ENCODE measurements around the gene FCGBP.
"Not testable (repeated sequence)": the region's sequence is repeated elsewhere in the genome, so short reads cannot be mapped to it uniquely, and the experiment has no call there.

FCGBP gene

GRCh38 chr19:39890755-39891551 lies 43.5 kb downstream of the FCGBP start:
- no peak for DNase-seq (ENCODE audit: low read depth)

GRCh38 chr19:39889872-39890754 lies 44.3 kb downstream of the FCGBP start:
- DNase-seq (ENCODE audit: low read depth) = not testable (repeated sequence)

DNA sequence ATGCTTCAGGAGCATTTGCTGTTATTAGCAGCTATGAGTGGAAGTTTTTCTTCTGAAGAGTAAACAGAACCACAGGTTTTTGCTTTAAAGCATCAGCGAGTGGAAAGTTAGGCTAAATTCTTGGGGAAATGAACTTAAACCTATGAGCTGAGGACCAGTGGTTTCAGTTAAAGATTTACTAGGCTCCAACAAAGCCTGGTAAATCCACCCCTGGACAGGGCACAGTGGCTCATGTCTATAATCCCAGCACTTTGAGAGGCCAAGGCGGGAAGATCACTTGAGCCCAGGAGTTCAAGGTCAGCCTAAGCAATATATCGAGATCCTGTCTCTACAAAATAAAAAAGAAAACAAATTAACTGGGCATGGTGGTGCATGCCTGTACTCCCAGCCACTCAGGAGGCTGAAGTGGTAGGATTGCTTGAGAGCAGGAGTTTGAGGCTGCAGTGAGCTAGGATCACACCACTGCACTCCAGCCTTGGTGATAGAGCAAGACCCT lies 46.9 kb downstream of the FCGBP start:
- DNase-seq (ENCODE audit: low read depth) = not testable (repeated sequence)

- DNase-seq (ENCODE audit: low read depth) = not testable (repeated sequence)
Observed at GRCh38 chr19:39885821-39886554, 48.4 kb downstream of the FCGBP start.

DNA sequence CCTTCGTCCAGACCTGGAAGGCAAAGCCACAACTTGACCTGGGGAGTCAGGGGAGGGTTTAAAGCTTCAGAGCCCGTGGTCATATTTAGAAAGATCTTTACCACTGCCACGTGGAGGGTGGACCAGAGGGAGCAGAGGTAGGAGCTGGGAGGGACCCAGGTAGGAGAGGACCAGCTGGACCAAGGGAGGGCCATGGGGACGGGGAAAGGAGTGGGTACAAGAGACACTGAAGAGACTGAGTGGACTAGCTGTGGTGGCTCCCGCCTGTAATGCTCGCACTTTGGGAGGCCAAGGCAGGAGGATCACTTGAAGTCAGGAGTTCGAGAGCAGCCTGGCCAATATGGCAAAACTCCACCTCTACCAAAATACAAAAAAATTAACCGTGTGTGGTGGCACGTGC lies 49.7 kb downstream of the FCGBP start:
- not testable (repeated sequence) for DNase-seq (ENCODE audit: low read depth)
